ENCODE data around the gene ADAMTS9. TPM values are rescaled to one million over a fixed set of nuclear protein-coding genes. Genes with fewer than 3 reads are reported as not detected.

The ADAMTS9 gene
- total and polyA plus RNA-seq, 9 of the 15 experiments (the other 6 are each of a cell fraction or from before 2014, with no cell fraction given) = 0.05 to 0.32 (median 0.13) TPM; not detected in 2

DNA sequence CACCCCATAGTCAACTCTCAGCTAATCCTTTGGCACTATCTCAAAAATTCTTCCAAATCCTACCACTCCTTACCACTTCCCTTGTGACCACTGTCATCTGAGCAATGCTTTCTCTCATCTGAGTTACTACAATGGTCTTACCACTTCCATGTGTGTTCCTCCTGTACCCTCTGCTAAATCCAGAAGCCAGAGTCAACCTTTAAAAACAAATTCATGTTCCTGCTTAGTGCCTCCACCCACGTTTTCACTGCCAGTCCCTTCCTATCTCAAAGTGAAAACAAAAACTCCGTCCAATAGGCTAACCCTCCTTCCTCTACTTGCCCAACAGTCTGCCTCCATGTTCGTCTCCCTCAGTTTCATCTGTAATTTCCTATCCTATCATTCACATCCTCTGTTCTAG lies 109.0 kb downstream of the ADAMTS9 start:
- no peak overlapping the region for H3K4me3 ChIP-seq
- no peak overlapping the region for H3K9ac ChIP-seq (ENCODE audit: insufficient read depth in 1 of 2, low read depth in 2 of 2, low read length in 2 of 2)
- H3K79me2 ChIP-seq (ENCODE audit: control insufficient read depth, insufficient read depth, low read length) = no peaks in the 10 kb centered on the region
- intact Hi-C loops (cut with micrococcal nuclease) = no loop called here
- no peaks in the 10 kb centered on the region for H3K4me1 ChIP-seq (replicated peaks in 1 of 2; ENCODE audit: control insufficient read depth in 2 of 2, insufficient read depth in 2 of 2, low read length in 2 of 2)
- no peak overlapping the region for H2AFZ ChIP-seq (ENCODE audit: low read depth, low read length)
- no peaks in the 10 kb centered on the region for H3K9me3 ChIP-seq (replicated peaks; ENCODE audit: control insufficient read depth, insufficient read depth, low read depth, low read length)
- in situ Hi-C loops (cut with MboI) = no loop called here
- DNase-seq (ENCODE audit: extremely low read depth in 1 of 4, low spot score in 3 of 4) = no peak
- H3K27me3 ChIP-seq (ENCODE audit: control insufficient read depth in 2 of 2, insufficient read depth in 2 of 2, low read length in 2 of 2) = no peaks in the 10 kb centered on the region
- WGBS (ENCODE audit: insufficient coverage, low coverage, missing lambda C conversion rate) = 0% methylated on average over 3 of the region's 3 CpGs
- BruUV-seq (replicated peaks) = no TSS peak
- H3K36me3 ChIP-seq (ENCODE audit: control insufficient read depth, insufficient read depth, low read length) = no peaks in the 10 kb centered on the region
- H3K27ac ChIP-seq (ENCODE audit: extremely low read depth, low read depth, low read length) = no peak overlapping the region
- no peaks in the 10 kb centered on the region for H4K20me1 ChIP-seq (replicated peaks; ENCODE audit: control insufficient read depth, insufficient read depth, low read length)
- H3K9me1 ChIP-seq (ENCODE audit: control insufficient read depth, insufficient read depth, low read length) = no peaks in the 10 kb centered on the region
- ChIA-PET POLR2A (no interaction called here), CTCF (ENCODE audit: low intra/inter-chr PET ratio) (no interaction called here)
- no peak overlapping the region for H3K4me2 ChIP-seq (ENCODE audit: insufficient read depth, low read length)
- no peak for ATAC-seq
- TF ChIP-seq, protein P1, sequence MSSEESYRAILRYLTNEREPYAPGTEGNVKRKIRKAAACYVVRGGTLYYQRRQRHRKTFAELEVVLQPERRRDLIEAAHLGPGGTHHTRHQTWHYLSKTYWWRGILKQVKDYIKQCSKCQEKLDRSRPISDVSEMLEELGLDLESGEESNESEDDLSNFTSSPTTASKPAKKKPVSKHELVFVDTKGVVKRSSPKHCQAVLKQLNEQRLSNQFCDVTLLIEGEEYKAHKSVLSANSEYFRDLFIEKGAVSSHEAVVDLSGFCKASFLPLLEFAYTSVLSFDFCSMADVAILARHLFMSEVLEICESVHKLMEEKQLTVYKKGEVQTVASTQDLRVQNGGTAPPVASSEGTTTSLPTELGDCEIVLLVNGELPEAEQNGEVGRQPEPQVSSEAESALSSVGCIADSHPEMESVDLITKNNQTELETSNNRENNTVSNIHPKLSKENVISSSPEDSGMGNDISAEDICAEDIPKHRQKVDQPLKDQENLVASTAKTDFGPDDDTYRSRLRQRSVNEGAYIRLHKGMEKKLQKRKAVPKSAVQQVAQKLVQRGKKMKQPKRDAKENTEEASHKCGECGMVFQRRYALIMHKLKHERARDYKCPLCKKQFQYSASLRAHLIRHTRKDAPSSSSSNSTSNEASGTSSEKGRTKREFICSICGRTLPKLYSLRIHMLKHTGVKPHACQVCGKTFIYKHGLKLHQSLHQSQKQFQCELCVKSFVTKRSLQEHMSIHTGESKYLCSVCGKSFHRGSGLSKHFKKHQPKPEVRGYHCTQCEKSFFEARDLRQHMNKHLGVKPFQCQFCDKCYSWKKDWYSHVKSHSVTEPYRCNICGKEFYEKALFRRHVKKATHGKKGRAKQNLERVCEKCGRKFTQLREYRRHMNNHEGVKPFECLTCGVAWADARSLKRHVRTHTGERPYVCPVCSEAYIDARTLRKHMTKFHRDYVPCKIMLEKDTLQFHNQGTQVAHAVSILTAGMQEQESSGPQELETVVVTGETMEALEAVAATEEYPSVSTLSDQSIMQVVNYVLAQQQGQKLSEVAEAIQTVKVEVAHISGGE (CRISPR knock-in tag; IDR thresholded peaks at IDR 0.05) = peak in 1 of 3 experiments; percentile 69; a peak in 2 of 6 replicates
- TF ChIP-seq, protein P2, sequence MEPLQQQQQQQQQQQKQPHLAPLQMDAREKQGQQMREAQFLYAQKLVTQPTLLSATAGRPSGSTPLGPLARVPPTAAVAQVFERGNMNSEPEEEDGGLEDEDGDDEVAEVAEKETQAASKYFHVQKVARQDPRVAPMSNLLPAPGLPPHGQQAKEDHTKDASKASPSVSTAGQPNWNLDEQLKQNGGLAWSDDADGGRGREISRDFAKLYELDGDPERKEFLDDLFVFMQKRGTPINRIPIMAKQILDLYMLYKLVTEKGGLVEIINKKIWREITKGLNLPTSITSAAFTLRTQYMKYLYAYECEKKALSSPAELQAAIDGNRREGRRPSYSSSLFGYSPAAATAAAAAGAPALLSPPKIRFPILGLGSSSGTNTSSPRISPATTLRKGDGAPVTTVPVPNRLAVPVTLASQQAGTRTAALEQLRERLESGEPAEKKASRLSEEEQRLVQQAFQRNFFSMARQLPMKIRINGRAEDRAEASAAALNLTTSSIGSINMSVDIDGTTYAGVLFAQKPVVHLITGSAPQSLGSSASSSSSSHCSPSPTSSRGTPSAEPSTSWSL (CRISPR knock-in tag; IDR thresholded peaks at IDR 0.05; ENCODE audit: borderline replicate concordance) = no peak
- TF ChIP-seq, protein P3, sequence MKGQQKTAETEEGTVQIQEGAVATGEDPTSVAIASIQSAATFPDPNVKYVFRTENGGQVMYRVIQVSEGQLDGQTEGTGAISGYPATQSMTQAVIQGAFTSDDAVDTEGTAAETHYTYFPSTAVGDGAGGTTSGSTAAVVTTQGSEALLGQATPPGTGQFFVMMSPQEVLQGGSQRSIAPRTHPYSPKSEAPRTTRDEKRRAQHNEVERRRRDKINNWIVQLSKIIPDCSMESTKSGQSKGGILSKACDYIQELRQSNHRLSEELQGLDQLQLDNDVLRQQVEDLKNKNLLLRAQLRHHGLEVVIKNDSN (CRISPR knock-in tag; IDR thresholded peaks at IDR 0.05) = no peak
- FAIRE-seq = no peak

Measured in K562 (cell line).